ENCODE results near the gene TMEM198.

TMEM198 gene

DNA sequence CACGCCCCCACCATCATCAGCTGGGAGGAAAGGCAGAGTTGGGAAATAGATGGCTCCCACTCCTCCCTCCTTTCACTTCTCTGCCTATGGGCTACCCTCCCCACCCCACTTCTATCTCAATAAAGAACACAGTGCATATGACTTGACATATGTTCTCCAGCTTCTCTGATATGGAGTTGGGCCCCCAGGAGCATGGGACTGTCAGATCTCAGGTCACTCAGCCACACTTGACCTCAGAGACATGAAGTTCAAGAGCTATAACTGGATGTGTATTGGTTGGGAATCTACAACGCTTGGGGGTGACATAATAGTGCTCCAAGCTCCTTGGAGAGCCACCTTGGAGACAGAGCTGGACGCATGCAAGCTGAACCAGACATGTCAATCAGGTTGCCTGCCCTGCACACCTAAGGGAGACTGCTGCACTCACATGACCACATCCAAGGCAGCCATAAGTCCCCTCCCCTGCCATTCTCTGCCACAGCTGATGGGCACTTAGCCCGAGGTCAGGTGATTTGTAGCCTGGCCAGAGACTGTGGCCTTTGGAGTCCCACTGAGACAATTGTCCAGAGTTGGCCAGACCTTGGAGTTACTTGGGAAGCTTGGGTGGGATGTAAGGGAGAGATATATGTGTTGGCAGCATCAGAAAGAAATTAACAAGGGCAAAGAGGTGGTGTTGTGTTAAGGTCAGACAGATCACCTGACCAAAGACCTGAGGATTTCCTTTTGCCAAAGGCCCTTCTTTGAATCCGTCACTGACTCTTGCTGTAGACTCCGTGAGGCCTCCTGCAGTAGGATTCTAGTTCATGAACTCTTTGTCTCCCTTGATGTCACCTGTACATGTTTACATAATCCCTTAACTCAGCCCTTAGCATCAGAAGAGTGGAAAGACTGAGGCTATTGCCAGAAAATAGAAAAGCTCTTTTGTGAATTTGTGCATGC is 32.0 kb downstream of the TMEM198 start:
- no peak for DNase-seq

DNA sequence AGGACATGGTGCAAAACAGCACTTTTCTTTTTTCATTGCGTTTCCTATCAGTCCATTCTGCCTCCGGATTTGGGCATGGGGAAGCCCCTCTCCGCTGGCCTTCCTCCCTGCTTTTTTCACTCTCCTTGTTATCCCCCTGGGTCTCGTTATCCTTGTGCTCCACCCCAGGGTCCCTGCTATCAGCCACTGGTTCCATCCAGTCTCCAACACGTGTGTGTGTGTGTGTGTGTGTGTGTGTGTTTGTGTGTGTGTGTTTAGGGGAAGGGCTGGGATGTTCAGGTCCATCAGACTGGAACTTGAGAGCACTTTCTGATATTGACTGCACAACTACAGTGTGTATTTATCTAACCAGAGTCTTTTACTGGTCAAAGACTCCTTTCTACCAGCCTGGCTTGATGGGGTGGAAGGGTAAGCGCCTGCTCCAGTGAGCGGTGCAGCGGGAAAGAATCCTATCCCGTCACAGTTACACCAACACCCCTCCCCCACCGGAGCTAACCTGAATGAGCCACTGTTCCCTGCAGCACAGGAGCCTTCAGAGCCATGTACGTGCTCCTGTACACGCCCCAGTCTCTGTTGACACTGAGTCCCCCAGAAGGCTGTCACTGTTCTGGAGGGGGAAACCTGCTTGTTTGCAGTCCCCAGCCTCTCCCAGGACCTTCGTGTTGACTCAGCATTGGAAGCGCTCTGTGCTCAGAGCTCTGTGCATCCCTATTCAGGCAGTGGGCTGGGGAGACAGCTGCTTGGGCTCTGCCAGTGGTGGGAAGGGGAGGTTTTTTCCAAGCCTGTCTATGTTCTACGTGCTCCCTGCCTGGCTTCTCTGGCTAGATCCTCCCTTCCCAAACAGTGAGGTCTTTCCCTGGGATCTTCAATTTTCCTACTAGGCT is 32.9 kb downstream of the TMEM198 start:
- peak in 31 of 56 donors; percentile 4 to 68 (median 22) for DNase-seq

DNA sequence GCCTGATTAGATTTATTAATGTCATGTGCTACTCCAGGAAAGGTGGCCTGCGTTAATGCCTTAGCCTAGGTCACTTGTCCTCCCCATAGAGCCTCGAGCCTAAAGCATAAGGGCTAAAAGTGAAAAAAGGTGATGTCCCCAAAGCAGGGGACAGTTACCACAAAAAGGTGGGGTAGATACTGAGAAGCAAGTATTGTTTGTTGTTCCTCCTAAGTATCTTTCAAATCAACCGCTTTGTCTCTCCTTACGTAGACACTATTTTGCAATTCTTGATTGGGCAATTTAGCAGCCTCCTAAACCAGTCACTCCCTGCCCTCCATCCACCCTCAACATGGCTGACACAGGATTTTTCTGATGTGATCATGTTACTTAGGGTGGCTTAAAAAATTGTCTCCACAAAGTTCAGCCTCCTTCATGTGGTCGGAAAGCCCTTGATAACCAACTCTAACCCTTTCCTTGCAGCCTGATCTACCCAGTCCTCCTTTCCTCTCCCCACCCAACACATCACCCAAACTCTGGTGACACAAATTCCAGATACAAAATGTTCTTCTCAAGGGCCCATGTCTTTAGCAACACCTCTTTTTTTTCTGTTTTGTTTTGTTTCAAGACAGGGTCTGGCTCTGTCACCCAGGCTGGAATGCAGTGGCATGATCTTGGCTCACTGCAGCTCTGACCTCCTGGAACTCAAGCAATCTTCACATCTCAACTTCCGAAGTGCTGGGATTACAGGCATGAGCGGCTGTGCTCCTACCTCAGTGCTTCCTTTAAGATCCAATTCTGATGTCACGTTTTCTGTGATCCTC is 35.2 kb downstream of the TMEM198 start:
- DNase-seq = no peak

DNA sequence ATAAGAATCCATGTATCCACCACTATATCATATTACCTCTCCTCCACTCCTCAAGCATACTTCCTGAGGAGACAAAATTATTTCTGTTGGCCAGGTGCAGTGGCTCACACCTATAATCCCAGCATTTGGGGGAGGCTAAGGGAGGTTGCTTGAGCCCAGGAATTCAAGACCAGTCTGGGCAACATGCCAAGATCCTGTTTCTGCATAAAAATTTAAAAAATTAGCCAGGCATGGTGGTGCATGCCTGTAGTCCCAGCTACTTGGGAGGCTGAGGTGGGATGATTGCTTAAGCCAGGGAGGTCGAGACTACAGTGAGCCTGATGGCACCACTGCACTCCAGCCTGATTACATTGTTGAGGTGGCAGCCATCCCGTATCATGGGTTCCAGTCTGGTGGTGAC is 37.5 kb downstream of the TMEM198 start:
- no peak for DNase-seq

DNA sequence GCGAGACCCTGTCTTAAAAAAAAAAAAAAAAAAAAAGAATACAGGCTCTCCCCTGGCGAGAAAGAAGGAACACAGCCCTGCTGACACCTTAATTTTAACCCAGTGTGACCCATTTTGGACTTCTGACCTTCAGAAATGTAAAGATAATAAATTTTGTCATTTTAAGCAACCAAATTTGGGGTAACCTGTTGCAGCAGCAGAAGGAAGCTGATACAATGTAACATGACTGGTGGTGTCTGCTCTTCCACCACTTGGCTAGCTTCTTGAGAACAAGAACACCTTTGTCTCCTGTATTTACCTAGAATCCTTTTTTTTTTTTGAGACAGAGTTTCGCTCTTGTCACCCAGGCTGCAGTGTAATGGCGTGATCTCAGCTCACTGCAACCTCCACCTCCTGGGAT is 47.3 kb downstream of the TMEM198 start:
- no peak for DNase-seq

DNA sequence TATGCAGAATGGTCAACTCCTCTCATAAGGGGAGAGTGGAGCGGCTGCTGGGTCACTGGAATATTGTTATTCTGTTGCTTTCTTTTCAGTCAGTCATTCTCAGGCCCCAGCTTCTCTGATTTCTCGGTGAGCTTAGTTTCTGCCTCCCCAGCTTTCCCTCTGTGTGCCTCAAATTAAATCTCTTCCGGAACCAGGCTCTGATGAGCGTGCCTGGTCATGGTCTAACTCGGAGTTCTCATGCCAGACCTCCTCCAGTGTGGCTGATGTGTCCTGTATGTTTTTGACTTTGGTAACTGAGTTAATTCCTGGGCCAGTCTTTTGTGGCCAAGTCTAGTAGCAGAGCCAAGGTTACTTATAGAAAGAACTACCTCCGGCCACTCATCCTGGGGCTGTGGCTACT is 48.9 kb downstream of the TMEM198 start:
- DNase-seq = no peak

DNA sequence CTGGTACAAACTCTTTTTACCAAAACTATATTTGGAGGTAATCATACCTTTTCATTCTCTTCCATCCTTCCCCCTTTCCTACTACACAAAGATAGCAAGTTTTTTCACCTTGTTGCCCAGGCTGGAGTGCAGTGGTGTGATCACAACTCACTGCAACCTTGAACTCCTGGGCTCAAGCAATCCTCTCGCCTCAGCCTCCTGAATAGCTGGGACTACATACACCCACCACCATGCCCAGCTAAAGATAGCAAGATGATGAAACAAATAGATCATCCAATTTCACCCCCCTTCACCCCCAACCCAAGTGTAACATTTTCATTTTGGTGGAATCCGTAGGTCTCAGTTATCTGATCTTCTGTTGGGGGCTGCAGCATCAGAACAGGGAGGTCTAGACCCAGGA is 49.3 kb downstream of the TMEM198 start:
- DNase-seq = no peak

DNA sequence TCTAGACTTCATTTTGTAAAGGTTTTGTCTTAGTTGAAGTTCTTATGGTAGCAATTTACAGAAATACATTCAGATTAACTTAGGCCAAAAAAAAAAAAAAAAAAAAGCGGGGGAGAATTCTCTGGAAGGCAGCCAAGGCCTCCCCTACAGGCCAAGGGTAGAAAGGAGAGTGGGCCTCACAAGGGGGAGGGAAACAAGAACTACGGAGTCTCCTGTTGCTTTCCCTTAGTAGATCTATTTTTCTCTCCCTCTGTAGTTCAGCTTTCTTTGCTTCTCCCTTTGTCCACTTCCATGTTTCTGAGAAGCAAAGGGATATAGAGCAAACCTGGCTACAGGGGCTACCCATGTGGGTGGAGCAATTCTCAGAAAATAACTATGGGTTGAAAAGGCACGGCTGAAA is 51.4 kb downstream of the TMEM198 start:
- no peak for DNase-seq

DNA sequence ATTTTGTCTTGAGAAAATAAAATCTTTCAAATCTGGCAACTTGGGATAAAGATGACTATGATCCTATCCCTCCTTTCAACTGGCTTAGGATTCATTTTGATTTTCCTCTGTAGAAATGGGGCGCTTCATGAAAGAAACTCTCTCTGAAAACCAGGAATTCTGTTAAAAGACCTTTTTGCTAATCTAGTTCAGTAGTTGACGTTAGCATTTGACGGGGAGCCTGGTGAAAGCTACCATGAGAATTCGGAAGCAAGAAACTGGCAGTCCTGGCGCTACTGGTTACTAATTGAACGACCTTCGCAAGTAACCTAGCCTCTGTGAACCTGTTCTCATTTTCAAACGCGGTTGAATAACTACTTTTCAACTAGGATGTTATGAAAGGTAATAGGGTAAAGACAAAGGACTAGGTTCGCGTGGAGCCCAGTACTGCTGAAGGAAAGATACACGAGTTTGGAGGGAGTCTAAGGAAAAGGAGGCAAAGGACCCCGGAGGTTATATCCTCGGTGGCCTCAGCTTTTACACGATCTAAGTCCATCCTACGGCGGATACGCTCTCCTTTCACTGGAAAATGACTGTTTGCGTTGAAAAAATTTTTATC is 53.2 kb downstream of the TMEM198 start:
- DNase-seq = peak in 3 of 56 donors; percentile 17 to 54 (median 27)

DNA sequence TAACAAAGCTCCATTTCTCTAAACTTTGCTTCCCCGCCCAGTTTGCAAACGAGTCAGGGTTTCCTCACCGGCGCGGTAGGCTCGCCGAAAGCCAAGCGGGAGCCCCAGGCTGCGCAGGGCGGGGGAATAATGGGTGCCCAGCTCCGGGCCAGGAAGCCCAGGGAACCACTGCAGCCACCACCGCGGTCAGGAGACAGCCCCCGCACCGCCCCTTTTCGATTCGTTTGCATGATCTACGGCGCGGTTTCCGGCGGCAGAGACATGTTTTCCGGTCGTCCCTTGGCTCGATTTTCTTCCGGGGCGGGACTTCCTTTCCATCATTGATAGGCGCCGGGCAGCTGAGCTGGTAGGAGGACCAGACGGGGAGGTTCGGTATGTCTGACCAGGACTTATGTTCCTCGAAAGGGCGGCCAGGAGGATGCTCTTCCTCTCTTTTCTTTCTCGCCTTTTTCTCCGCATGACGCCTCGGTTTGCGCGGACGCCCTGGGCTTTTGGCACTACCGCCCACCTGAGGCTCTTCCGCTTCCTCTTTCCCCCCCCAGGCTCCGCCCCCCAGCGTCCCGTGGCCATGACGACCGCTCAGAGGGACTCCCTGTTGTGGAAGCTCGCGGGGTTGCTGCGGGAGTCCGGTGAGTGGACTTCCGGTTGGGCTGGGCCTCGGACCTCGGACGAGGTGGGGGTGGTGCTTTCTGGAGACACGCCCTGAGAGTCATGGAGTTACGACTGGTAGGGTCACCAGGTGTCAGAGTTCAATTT is 53.9 kb downstream of the TMEM198 start, which contains the start of gene STK11IP:
Gene STK11IP, plus strand, starts transcription at position 306 of the 756 bp plus-strand sequence. Its CDS starts 263 bp downstream, at position 569.
- DNase-seq = peak; percentile 57 to 99 (median 95)

DNA sequence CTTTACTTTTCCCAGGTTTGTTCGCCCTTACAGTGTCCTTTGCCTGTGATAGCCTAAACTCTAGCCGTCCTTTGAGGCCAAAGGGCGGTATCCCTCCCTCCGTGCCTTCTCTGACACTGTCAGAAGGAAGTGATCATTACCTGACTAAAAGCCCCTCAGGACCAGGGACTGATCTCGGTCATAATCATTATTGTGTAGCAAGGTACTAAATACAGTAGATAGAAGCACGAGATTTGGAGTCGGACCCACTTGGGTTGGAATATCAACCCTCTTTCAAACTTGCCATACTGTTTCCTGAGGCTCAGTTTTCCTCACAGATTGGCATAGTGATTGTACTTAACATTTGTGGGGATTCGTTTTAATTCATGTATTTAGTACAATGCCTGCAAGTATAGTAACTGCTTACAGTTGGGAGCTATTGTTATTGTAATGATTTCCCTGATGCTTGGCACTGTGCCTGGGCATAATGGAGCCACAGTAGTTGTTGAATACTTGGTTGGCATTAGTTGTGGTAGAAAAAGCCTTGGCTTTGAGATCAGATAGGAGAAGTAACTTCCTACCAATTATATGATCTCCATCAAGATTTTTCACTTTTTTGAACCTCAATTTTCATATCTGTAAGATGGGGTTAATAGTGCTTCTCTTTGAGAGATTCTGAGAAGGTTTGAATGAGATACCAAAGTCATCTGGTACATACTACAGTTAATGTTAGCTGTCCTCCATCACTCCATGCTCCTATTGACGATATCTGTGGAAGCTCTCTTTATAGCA is 54.7 kb downstream of the TMEM198 start:
- DNase-seq = no peak
